ENCODE data around the gene NXT2. TPM values are rescaled to one million over a fixed set of nuclear protein-coding genes. Genes with fewer than 3 reads are reported as not detected.

Gene NXT2
- 1 to 10 TPM; 3.2 to 6.8 TPM for polyA plus RNA-seq

- no peaks in the 10 kb centered on the region for H3K27me3 ChIP-seq (ENCODE audit: control insufficient read depth in 1 of 2, insufficient read depth in 2 of 2, low read length in 2 of 2)
- H3K9me3 ChIP-seq (ENCODE audit: control insufficient read depth in 2 of 2, insufficient read depth in 1 of 2, low read depth in 1 of 2, low read length in 1 of 2), result no peaks in the 10 kb centered on the region
- H3K4me3 ChIP-seq (ENCODE audit: low read depth in 1 of 2, low read length in 2 of 2), result peak within 1 kb of the TSS; percentile 48 to 83
- 3 to 26% methylated on average over 42 to 43 of the region's 43 CpGs for WGBS, 2 donors
- no peaks in the 10 kb centered on the region for H3K4me1 ChIP-seq (ENCODE audit: control insufficient read depth in 2 of 2, insufficient read depth in 2 of 2, low read length in 1 of 2)
- H3K36me3 ChIP-seq (ENCODE audit: control insufficient read depth in 2 of 2, insufficient read depth in 2 of 2, low read length in 1 of 2), result no peaks in the 10 kb centered on the region
- peak within 1 kb of the TSS; percentile 97 to 98 for H3K27ac ChIP-seq (ENCODE audit: low read depth in 2 of 2, low read length in 1 of 2)
Observed at GRCh38 chrX:109536439-109537323, at the start of gene NXT2. Gene NXT2 (plus strand): TSS chrX:109536844. CDS start chrX:109537007, 163 bp downstream.

GRCh38 chrX:109487640-109488039 lies 49.0 kb upstream of the NXT2 start:
- H3K4me3 ChIP-seq (ENCODE audit: low read depth in 1 of 2, low read length in 2 of 2), result no peak overlapping the region
- H3K9me3 ChIP-seq (ENCODE audit: control insufficient read depth in 2 of 2, insufficient read depth in 1 of 2, low read depth in 1 of 2, low read length in 1 of 2), result no peaks in the 10 kb centered on the region
- H3K27ac ChIP-seq (ENCODE audit: low read depth in 2 of 2, low read length in 1 of 2), result no peak overlapping the region
- WGBS, 2 donors, result 38 to 39% methylated on average over 4 of the region's 4 CpGs
- H3K36me3 ChIP-seq (ENCODE audit: control insufficient read depth in 2 of 2, insufficient read depth in 2 of 2, low read length in 1 of 2), result no peaks in the 10 kb centered on the region
- no peaks in the 10 kb centered on the region for H3K27me3 ChIP-seq (ENCODE audit: control insufficient read depth in 1 of 2, insufficient read depth in 2 of 2, low read length in 2 of 2)
- no peaks in the 10 kb centered on the region for H3K4me1 ChIP-seq (ENCODE audit: control insufficient read depth in 2 of 2, insufficient read depth in 2 of 2, low read length in 1 of 2)

- Histone ChIP-seq H3K27ac (ENCODE audit: low read depth in 2 of 2, low read length in 1 of 2) (no peak overlapping the region), H3K27me3 (ENCODE audit: control insufficient read depth in 1 of 2, insufficient read depth in 2 of 2, low read length in 2 of 2) (no peaks in the 10 kb centered on the region), H3K9me3 (ENCODE audit: control insufficient read depth in 2 of 2, insufficient read depth in 1 of 2, low read depth in 1 of 2, low read length in 1 of 2) (no peaks in the 10 kb centered on the region), H3K36me3 (ENCODE audit: control insufficient read depth in 2 of 2, insufficient read depth in 2 of 2, low read length in 1 of 2) (no peaks in the 10 kb centered on the region), H3K4me3 (ENCODE audit: low read depth in 1 of 2, low read length in 2 of 2) (no peak overlapping the region), H3K4me1 (ENCODE audit: control insufficient read depth in 2 of 2, insufficient read depth in 2 of 2, low read length in 1 of 2) (no peaks in the 10 kb centered on the region)
- WGBS, 2 donors, result 83 to 96% methylated on average over 2 of the region's 2 CpGs
Observed at GRCh38 chrX:109489174-109489573, 47.5 kb upstream of the NXT2 start.

GRCh38 chrX:109498434-109498833 lies 38.2 kb upstream of the NXT2 start:
- 76 to 85% methylated on average over 1 of the region's 1 CpG for WGBS, 2 donors
- no peaks in the 10 kb centered on the region for H3K36me3 ChIP-seq (ENCODE audit: control insufficient read depth in 2 of 2, insufficient read depth in 2 of 2, low read length in 1 of 2)
- no peak overlapping the region for H3K4me3 ChIP-seq (ENCODE audit: low read depth in 1 of 2, low read length in 2 of 2)
- H3K27ac ChIP-seq (ENCODE audit: low read depth in 2 of 2, low read length in 1 of 2), result no peak overlapping the region
- no peaks in the 10 kb centered on the region for H3K4me1 ChIP-seq (ENCODE audit: control insufficient read depth in 2 of 2, insufficient read depth in 2 of 2, low read length in 1 of 2)
- H3K9me3 ChIP-seq (ENCODE audit: control insufficient read depth in 2 of 2, insufficient read depth in 1 of 2, low read depth in 1 of 2, low read length in 1 of 2), result no peaks in the 10 kb centered on the region
- no peaks in the 10 kb centered on the region for H3K27me3 ChIP-seq (ENCODE audit: control insufficient read depth in 1 of 2, insufficient read depth in 2 of 2, low read length in 2 of 2)

GRCh38 chrX:109501176-109501575 lies 35.5 kb upstream of the NXT2 start:
- Histone ChIP-seq H3K36me3 (ENCODE audit: control insufficient read depth in 2 of 2, insufficient read depth in 2 of 2, low read length in 1 of 2) (no peaks in the 10 kb centered on the region), H3K4me3 (ENCODE audit: low read depth in 1 of 2, low read length in 2 of 2) (no peak overlapping the region), H3K27me3 (ENCODE audit: control insufficient read depth in 1 of 2, insufficient read depth in 2 of 2, low read length in 2 of 2) (no peaks in the 10 kb centered on the region), H3K4me1 (ENCODE audit: control insufficient read depth in 2 of 2, insufficient read depth in 2 of 2, low read length in 1 of 2) (no peaks in the 10 kb centered on the region), H3K9me3 (ENCODE audit: control insufficient read depth in 2 of 2, insufficient read depth in 1 of 2, low read depth in 1 of 2, low read length in 1 of 2) (no peaks in the 10 kb centered on the region), H3K27ac (ENCODE audit: low read depth in 2 of 2, low read length in 1 of 2) (no peak overlapping the region)
- WGBS, 2 donors, result 61 to 76% methylated on average over 3 of the region's 3 CpGs

- no peak overlapping the region for H3K27ac ChIP-seq (ENCODE audit: low read depth in 2 of 2, low read length in 1 of 2)
- no peaks in the 10 kb centered on the region for H3K4me1 ChIP-seq (ENCODE audit: control insufficient read depth in 2 of 2, insufficient read depth in 2 of 2, low read length in 1 of 2)
- H3K27me3 ChIP-seq (ENCODE audit: control insufficient read depth in 1 of 2, insufficient read depth in 2 of 2, low read length in 2 of 2), result no peaks in the 10 kb centered on the region
- H3K9me3 ChIP-seq (ENCODE audit: control insufficient read depth in 2 of 2, insufficient read depth in 1 of 2, low read depth in 1 of 2, low read length in 1 of 2), result no peaks in the 10 kb centered on the region
- H3K4me3 ChIP-seq (ENCODE audit: low read depth in 1 of 2, low read length in 2 of 2), result no peak overlapping the region
- no peaks in the 10 kb centered on the region for H3K36me3 ChIP-seq (ENCODE audit: control insufficient read depth in 2 of 2, insufficient read depth in 2 of 2, low read length in 1 of 2)
Observed at GRCh38 chrX:109508915-109509314, 27.7 kb upstream of the NXT2 start.

- Histone ChIP-seq H3K9me3 (ENCODE audit: control insufficient read depth in 2 of 2, insufficient read depth in 1 of 2, low read depth in 1 of 2, low read length in 1 of 2) (no peaks in the 10 kb centered on the region), H3K4me3 (ENCODE audit: low read depth in 1 of 2, low read length in 2 of 2) (no peak overlapping the region), H3K36me3 (ENCODE audit: control insufficient read depth in 2 of 2, insufficient read depth in 2 of 2, low read length in 1 of 2) (no peaks in the 10 kb centered on the region), H3K27ac (ENCODE audit: low read depth in 2 of 2, low read length in 1 of 2) (no peak overlapping the region), H3K27me3 (ENCODE audit: control insufficient read depth in 1 of 2, insufficient read depth in 2 of 2, low read length in 2 of 2) (no peaks in the 10 kb centered on the region), H3K4me1 (ENCODE audit: control insufficient read depth in 2 of 2, insufficient read depth in 2 of 2, low read length in 1 of 2) (no peaks in the 10 kb centered on the region)
- WGBS, 2 donors, result 75 to 83% methylated on average over 1 of the region's 1 CpG
Observed at GRCh38 chrX:109511113-109511512, 25.5 kb upstream of the NXT2 start.

- Histone ChIP-seq H3K4me1 (ENCODE audit: control insufficient read depth in 2 of 2, insufficient read depth in 2 of 2, low read length in 1 of 2) (no peaks in the 10 kb centered on the region), H3K36me3 (ENCODE audit: control insufficient read depth in 2 of 2, insufficient read depth in 2 of 2, low read length in 1 of 2) (no peaks in the 10 kb centered on the region), H3K9me3 (ENCODE audit: control insufficient read depth in 2 of 2, insufficient read depth in 1 of 2, low read depth in 1 of 2, low read length in 1 of 2) (no peaks in the 10 kb centered on the region), H3K27ac (ENCODE audit: low read depth in 2 of 2, low read length in 1 of 2) (no peak overlapping the region), H3K27me3 (ENCODE audit: control insufficient read depth in 1 of 2, insufficient read depth in 2 of 2, low read length in 2 of 2) (no peaks in the 10 kb centered on the region), H3K4me3 (ENCODE audit: low read depth in 1 of 2, low read length in 2 of 2) (no peak overlapping the region)
- WGBS, 2 donors, result 81 to 94% methylated on average over 1 of the region's 1 CpG
Observed at GRCh38 chrX:109519001-109519400, 17.6 kb upstream of the NXT2 start.

- no peak overlapping the region for H3K27ac ChIP-seq (ENCODE audit: low read depth in 2 of 2, low read length in 1 of 2)
- 48 to 51% methylated on average over 1 of the region's 1 CpG for WGBS, 2 donors
Observed at GRCh38 chrX:109533005-109533404, 3.6 kb upstream of the NXT2 start.

GRCh38 chrX:109533631-109534030 lies 3.0 kb upstream of the NXT2 start:
- WGBS, 2 donors, result 19 to 38% methylated on average over 2 of the region's 2 CpGs
- no peak overlapping the region for H3K27ac ChIP-seq (ENCODE audit: low read depth in 2 of 2, low read length in 1 of 2)
- H3K27me3 ChIP-seq (ENCODE audit: control insufficient read depth in 1 of 2, insufficient read depth in 2 of 2, low read length in 2 of 2), result no peaks in the 10 kb centered on the region
- no peak overlapping the region for H3K4me3 ChIP-seq (ENCODE audit: low read depth in 1 of 2, low read length in 2 of 2)
- H3K36me3 ChIP-seq (ENCODE audit: control insufficient read depth in 2 of 2, insufficient read depth in 2 of 2, low read length in 1 of 2), result no peaks in the 10 kb centered on the region
- H3K9me3 ChIP-seq (ENCODE audit: control insufficient read depth in 2 of 2, insufficient read depth in 1 of 2, low read depth in 1 of 2, low read length in 1 of 2), result no peaks in the 10 kb centered on the region
- H3K4me1 ChIP-seq (ENCODE audit: control insufficient read depth in 2 of 2, insufficient read depth in 2 of 2, low read length in 1 of 2), result no peaks in the 10 kb centered on the region

More at GRCh38 chrX:109533005-109533404, 3.6 kb upstream of the NXT2 start:
- no peaks in the 10 kb centered on the region for H3K9me3 ChIP-seq (ENCODE audit: control insufficient read depth in 2 of 2, insufficient read depth in 1 of 2, low read depth in 1 of 2, low read length in 1 of 2)
- H3K27me3 ChIP-seq (ENCODE audit: control insufficient read depth in 1 of 2, insufficient read depth in 2 of 2, low read length in 2 of 2), result no peaks in the 10 kb centered on the region
- no peak overlapping the region for H3K4me3 ChIP-seq (ENCODE audit: low read depth in 1 of 2, low read length in 2 of 2)
- H3K36me3 ChIP-seq (ENCODE audit: control insufficient read depth in 2 of 2, insufficient read depth in 2 of 2, low read length in 1 of 2), result no peaks in the 10 kb centered on the region
- no peaks in the 10 kb centered on the region for H3K4me1 ChIP-seq (ENCODE audit: control insufficient read depth in 2 of 2, insufficient read depth in 2 of 2, low read length in 1 of 2)
